ENCODE measurements around the gene REV1. TPM values are rescaled to one million over a fixed set of nuclear protein-coding genes. Genes with fewer than 3 reads are reported as not detected.

Gene REV1
- total and polyA plus RNA-seq, 4 donors, result 4.0 to 37.7 (median 16.2) TPM

DNA sequence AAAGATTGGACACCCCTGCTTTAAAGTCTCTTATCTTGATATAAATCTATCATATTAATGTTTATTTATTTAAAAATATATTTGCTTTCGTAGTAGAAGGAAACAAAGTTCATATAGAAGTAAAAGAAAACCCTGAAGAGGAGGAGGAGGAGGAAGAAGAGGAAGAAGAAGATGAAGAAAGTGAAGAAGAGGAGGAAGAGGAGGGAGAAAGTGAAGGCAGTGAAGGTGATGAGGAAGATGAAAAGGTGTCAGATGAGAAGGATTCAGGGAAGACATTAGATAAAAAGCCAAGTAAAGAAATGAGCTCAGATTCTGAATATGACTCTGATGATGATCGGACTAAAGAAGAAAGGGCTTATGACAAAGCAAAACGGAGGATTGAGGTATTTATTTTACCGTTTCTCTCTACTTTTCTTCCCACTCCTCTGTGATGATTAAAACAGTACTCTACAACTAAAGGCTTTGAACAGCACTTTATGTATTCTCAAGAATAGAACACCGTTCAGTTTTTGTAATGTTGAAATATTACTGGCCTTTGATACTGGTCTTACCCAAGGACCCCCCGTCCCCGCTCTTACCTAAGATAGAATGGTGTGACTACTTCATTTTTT, 113.5 kb downstream of the REV1 start:
- WGBS, result 93% methylated on average over 7 of the region's 7 CpGs
- Histone ChIP-seq H3K27ac (ENCODE audit: low read depth in 1 of 2, low read length in 2 of 2) (no peak overlapping the region), H3K27me3 (ENCODE audit: control insufficient read depth in 4 of 4, insufficient read depth in 4 of 4, low read length in 3 of 4) (no peaks in the 10 kb centered on the region), H3K9me3 (ENCODE audit: control insufficient read depth in 4 of 4, low read length in 3 of 4) (no peaks in the 10 kb centered on the region), H3K4me3 (ENCODE audit: low read depth in 1 of 3, low read length in 3 of 3) (no peak overlapping the region), H3K36me3 (ENCODE audit: control insufficient read depth in 4 of 4, insufficient read depth in 3 of 4, low read depth in 1 of 4, low read length in 3 of 4) (peaks cover 4 to 50% (median 39%) of the 10 kb centered on the region in 4 donors), H3K9ac (ENCODE audit: low read depth in 1 of 2, low read length in 2 of 2) (no peak overlapping the region), H3K4me1 (ENCODE audit: control insufficient read depth in 4 of 4, insufficient read depth in 4 of 4, low read length in 3 of 4) (peaks cover 0 to 8% (median 5%) of the 10 kb centered on the region in 4 donors)
- DNase-seq (ENCODE audit: low spot score), result no peak
- TF ChIP-seq FOXA1 (IDR thresholded peaks at IDR 0.05), result no peak
- TF ChIP-seq GABPA (IDR thresholded peaks at IDR 0.05 in 1 of 2, conservative IDR thresholded peaks at IDR 0.05 in 1 of 2), result no peak
- no peak for TF ChIP-seq HNF4G (IDR thresholded peaks at IDR 0.05)
- TF ChIP-seq JUND (IDR thresholded peaks at IDR 0.05), result no peak

DNA sequence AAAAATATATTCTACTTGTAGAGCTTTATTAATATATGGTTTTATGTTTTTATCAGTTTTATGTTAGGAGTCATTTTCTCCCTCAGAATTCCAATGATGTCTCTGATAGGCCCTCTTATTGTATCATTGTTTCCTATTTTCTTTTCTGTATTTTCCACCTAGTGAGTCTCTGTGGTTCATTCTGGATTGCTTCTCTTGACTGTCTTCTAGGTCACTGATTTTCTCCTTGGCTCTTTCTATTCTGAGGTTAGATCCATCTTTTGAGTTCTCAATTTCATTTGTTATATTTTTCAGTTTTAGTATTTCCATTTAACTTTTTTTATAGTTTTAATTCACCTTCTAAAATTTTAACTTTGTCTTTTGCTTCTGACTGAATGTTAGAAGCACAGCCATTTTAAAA, 115.1 kb downstream of the REV1 start:
- no peak for DNase-seq (ENCODE audit: low spot score)
- H3K36me3 ChIP-seq (ENCODE audit: control insufficient read depth in 4 of 4, insufficient read depth in 3 of 4, low read depth in 1 of 4, low read length in 3 of 4), result peaks cover 4 to 56% (median 37%) of the 10 kb centered on the region in 4 donors

More for the DNA sequence above, 115.1 kb downstream of the REV1 start:
- Histone ChIP-seq H3K27me3 (ENCODE audit: control insufficient read depth in 4 of 4, insufficient read depth in 4 of 4, low read length in 3 of 4) (no peaks in the 10 kb centered on the region), H3K4me3 (ENCODE audit: low read depth in 1 of 3, low read length in 3 of 3) (no peak overlapping the region), H3K9ac (ENCODE audit: low read depth in 1 of 2, low read length in 2 of 2) (no peak overlapping the region), H3K27ac (ENCODE audit: low read depth in 1 of 2, low read length in 2 of 2) (no peak overlapping the region), H3K9me3 (ENCODE audit: control insufficient read depth in 4 of 4, low read length in 3 of 4) (no peaks in the 10 kb centered on the region), H3K4me1 (ENCODE audit: control insufficient read depth in 4 of 4, insufficient read depth in 4 of 4, low read length in 3 of 4) (no peaks in the 10 kb centered on the region)
- TF ChIP-seq JUND (IDR thresholded peaks at IDR 0.05), result no peak
- TF ChIP-seq MAX (IDR thresholded peaks at IDR 0.05), result no peak
- no peak for TF ChIP-seq FOXA2 (IDR thresholded peaks at IDR 0.05)
- TF ChIP-seq, protein P1, sequence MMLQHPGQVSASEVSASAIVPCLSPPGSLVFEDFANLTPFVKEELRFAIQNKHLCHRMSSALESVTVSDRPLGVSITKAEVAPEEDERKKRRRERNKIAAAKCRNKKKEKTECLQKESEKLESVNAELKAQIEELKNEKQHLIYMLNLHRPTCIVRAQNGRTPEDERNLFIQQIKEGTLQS (IDR thresholded peaks at IDR 0.05), result no peak
- no peak for TF ChIP-seq YY1 (IDR thresholded peaks at IDR 0.05)
- TF ChIP-seq NR2F2 (IDR thresholded peaks at IDR 0.05), result no peak
- no peak for TF ChIP-seq ZBTB33 (IDR thresholded peaks at IDR 0.05)
- TF ChIP-seq, protein P2, sequence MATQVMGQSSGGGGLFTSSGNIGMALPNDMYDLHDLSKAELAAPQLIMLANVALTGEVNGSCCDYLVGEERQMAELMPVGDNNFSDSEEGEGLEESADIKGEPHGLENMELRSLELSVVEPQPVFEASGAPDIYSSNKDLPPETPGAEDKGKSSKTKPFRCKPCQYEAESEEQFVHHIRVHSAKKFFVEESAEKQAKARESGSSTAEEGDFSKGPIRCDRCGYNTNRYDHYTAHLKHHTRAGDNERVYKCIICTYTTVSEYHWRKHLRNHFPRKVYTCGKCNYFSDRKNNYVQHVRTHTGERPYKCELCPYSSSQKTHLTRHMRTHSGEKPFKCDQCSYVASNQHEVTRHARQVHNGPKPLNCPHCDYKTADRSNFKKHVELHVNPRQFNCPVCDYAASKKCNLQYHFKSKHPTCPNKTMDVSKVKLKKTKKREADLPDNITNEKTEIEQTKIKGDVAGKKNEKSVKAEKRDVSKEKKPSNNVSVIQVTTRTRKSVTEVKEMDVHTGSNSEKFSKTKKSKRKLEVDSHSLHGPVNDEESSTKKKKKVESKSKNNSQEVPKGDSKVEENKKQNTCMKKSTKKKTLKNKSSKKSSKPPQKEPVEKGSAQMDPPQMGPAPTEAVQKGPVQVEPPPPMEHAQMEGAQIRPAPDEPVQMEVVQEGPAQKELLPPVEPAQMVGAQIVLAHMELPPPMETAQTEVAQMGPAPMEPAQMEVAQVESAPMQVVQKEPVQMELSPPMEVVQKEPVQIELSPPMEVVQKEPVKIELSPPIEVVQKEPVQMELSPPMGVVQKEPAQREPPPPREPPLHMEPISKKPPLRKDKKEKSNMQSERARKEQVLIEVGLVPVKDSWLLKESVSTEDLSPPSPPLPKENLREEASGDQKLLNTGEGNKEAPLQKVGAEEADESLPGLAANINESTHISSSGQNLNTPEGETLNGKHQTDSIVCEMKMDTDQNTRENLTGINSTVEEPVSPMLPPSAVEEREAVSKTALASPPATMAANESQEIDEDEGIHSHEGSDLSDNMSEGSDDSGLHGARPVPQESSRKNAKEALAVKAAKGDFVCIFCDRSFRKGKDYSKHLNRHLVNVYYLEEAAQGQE (IDR thresholded peaks at IDR 0.05), result no peak
- TF ChIP-seq RXRA (IDR thresholded peaks at IDR 0.05), result no peak
- TF ChIP-seq RAD21 (IDR thresholded peaks at IDR 0.05), result no peak
- no peak for TF ChIP-seq SP1 (IDR thresholded peaks at IDR 0.05)
- no peak for TF ChIP-seq FOXA1 (IDR thresholded peaks at IDR 0.05)
- no peak for TF ChIP-seq GABPA (IDR thresholded peaks at IDR 0.05 in 1 of 2, conservative IDR thresholded peaks at IDR 0.05 in 1 of 2)
- TF ChIP-seq HNF4G (IDR thresholded peaks at IDR 0.05), result no peak
- TF ChIP-seq EGR1 (IDR thresholded peaks at IDR 0.05; ENCODE audit: low read depth in 2 of 2), result no peak
- no peak for TF ChIP-seq TAF1 (conservative IDR thresholded peaks at IDR 0.05)
- TF ChIP-seq, protein P3, sequence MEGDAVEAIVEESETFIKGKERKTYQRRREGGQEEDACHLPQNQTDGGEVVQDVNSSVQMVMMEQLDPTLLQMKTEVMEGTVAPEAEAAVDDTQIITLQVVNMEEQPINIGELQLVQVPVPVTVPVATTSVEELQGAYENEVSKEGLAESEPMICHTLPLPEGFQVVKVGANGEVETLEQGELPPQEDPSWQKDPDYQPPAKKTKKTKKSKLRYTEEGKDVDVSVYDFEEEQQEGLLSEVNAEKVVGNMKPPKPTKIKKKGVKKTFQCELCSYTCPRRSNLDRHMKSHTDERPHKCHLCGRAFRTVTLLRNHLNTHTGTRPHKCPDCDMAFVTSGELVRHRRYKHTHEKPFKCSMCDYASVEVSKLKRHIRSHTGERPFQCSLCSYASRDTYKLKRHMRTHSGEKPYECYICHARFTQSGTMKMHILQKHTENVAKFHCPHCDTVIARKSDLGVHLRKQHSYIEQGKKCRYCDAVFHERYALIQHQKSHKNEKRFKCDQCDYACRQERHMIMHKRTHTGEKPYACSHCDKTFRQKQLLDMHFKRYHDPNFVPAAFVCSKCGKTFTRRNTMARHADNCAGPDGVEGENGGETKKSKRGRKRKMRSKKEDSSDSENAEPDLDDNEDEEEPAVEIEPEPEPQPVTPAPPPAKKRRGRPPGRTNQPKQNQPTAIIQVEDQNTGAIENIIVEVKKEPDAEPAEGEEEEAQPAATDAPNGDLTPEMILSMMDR (IDR thresholded peaks at IDR 0.05; ENCODE audit: low read depth, low read length, missing input control), result no peak
- TF ChIP-seq HNF4A (conservative IDR thresholded peaks at IDR 0.05), result no peak

Measured in liver (tissue), 9 donors.